Muscle layer of duodenum (tissue), 2 donors: ENCODE results near the gene MRPL18.
"Not testable (repeated sequence)": the region's sequence is repeated elsewhere in the genome, so short reads cannot be mapped to it uniquely, and the experiment has no call there.

Experiments
- H3K27ac ChIP-seq: one replicate; pipeline ENCODE4 v1.7.0; 2013; ENCODE audit warnings: mild to moderate bottlenecking, low read length
- H3K27me3 ChIP-seq: one replicate; pipeline ENCODE4 v1.7.0; 2013; ENCODE audit warnings: low read depth, mild to moderate bottlenecking, control low read depth, low read length
- H3K36me3 ChIP-seq, 2 donors: one replicate each; pipeline ENCODE4 v1.7.0; 2013; ENCODE audit warnings: low read length in 2 of 2, control low read depth in 1 of 2, mild to moderate bottlenecking in 1 of 2; ENCODE audit not compliant: insufficient read depth in 2 of 2, control insufficient read depth in 1 of 2
- H3K4me1 ChIP-seq, 2 donors: one replicate each; pipeline ENCODE4 v1.7.0; 2013; ENCODE audit warnings: low read length in 2 of 2, mild to moderate bottlenecking in 2 of 2, control low read depth in 1 of 2, moderate library complexity in 1 of 2; ENCODE audit not compliant: insufficient read depth in 2 of 2, control insufficient read depth in 1 of 2
- H3K4me3 ChIP-seq, 2 donors: one replicate each; pipeline ENCODE4 v1.7.0; 2013; ENCODE audit warnings: low read length in 2 of 2, low read depth in 1 of 2, mild to moderate bottlenecking in 1 of 2
- H3K9me3 ChIP-seq, 2 donors: one replicate each; pipeline ENCODE4 v1.7.0; 2013; ENCODE audit warnings: low read length in 2 of 2, control low read depth in 1 of 2, mild to moderate bottlenecking in 1 of 2; ENCODE audit not compliant: control insufficient read depth in 1 of 2
- donor health status: healthy.

Gene MRPL18

GRCh38 chr6:159790149-159790955 lies at the start of gene MRPL18:
Gene MRPL18, plus strand, starts transcription at chr6:159790467. Its CDS starts 121 bp downstream, at chr6:159790588.
- peaks cover 14% of the 10 kb centered on the region in 2 donors for H3K36me3 ChIP-seq

GRCh38 chr6:159742165-159742564 lies 48.1 kb upstream of the MRPL18 start:
- Histone ChIP-seq H3K27me3 (no peaks in the 10 kb centered on the region), H3K4me1 (peaks cover 0 to 5% of the 10 kb centered on the region in 2 donors), H3K4me3 (no peak overlapping the region), H3K36me3 (peaks cover 50 to 70% of the 10 kb centered on the region in 2 donors), H3K27ac (no peak overlapping the region), H3K9me3 (no peaks in the 10 kb centered on the region)

More at GRCh38 chr6:159790149-159790955, at the start of gene MRPL18:
- Histone ChIP-seq H3K4me1 (peaks cover 22 to 47% of the 10 kb centered on the region in 2 donors), H3K27ac (peak within 1 kb of the TSS; percentile 98), H3K4me3 (peak within 1 kb of the TSS; percentile 96 to 97), H3K9me3 (no peaks in the 10 kb centered on the region), H3K27me3 (no peaks in the 10 kb centered on the region)

GRCh38 chr6:159745081-159745480 lies 45.2 kb upstream of the MRPL18 start:
- H3K27me3 ChIP-seq = no peaks in the 10 kb centered on the region
- no peaks in the 10 kb centered on the region for H3K9me3 ChIP-seq
- H3K36me3 ChIP-seq = peaks cover 69 to 70% of the 10 kb centered on the region in 2 donors
- H3K4me3 ChIP-seq = no peak overlapping the region
- H3K27ac ChIP-seq = no peak overlapping the region
- H3K4me1 ChIP-seq = no peaks in the 10 kb centered on the region

GRCh38 chr6:159746759-159747158 lies 43.5 kb upstream of the MRPL18 start:
- Histone ChIP-seq H3K27me3 (no peaks in the 10 kb centered on the region), H3K9me3 (no peaks in the 10 kb centered on the region), H3K36me3 (peaks cover 67 to 68% of the 10 kb centered on the region in 2 donors), H3K27ac (no peak overlapping the region), H3K4me1 (no peaks in the 10 kb centered on the region), H3K4me3 (no peak overlapping the region)

GRCh38 chr6:159748127-159748526 lies 42.1 kb upstream of the MRPL18 start:
- H3K27ac ChIP-seq, H3K9me3 ChIP-seq, H3K4me3 ChIP-seq, H3K4me1 ChIP-seq, H3K27me3 ChIP-seq: not testable (repeated sequence)
- peaks cover 69 to 77% of the 10 kb centered on the region in 2 donors for H3K36me3 ChIP-seq

GRCh38 chr6:159751448-159751847 lies 38.8 kb upstream of the MRPL18 start:
- H3K4me1 ChIP-seq = no peaks in the 10 kb centered on the region
- H3K27me3 ChIP-seq = no peaks in the 10 kb centered on the region
- no peak overlapping the region for H3K27ac ChIP-seq
- no peaks in the 10 kb centered on the region for H3K9me3 ChIP-seq
- H3K4me3 ChIP-seq = no peak overlapping the region
- peaks cover 67 to 70% of the 10 kb centered on the region in 2 donors for H3K36me3 ChIP-seq

- H3K9me3 ChIP-seq = no peaks in the 10 kb centered on the region
- peaks cover 56 to 60% of the 10 kb centered on the region in 2 donors for H3K36me3 ChIP-seq
- H3K4me1 ChIP-seq = no peaks in the 10 kb centered on the region
- H3K27ac ChIP-seq = no peak overlapping the region
- no peaks in the 10 kb centered on the region for H3K27me3 ChIP-seq
- H3K4me3 ChIP-seq = no peak overlapping the region
Measured at GRCh38 chr6:159753081-159753872, 37.0 kb upstream of the MRPL18 start.

- Histone ChIP-seq H3K27ac (no peak overlapping the region), H3K4me3 (no peak overlapping the region), H3K27me3 (no peaks in the 10 kb centered on the region), H3K36me3 (peaks cover 49 to 58% of the 10 kb centered on the region in 2 donors), H3K9me3 (no peaks in the 10 kb centered on the region), H3K4me1 (no peaks in the 10 kb centered on the region)
Measured at GRCh38 chr6:159754401-159754800, 35.9 kb upstream of the MRPL18 start.

- Histone ChIP-seq H3K4me1 (no peaks in the 10 kb centered on the region), H3K9me3 (no peaks in the 10 kb centered on the region), H3K36me3 (peaks cover 49 to 53% of the 10 kb centered on the region in 2 donors), H3K4me3 (no peak overlapping the region), H3K27me3 (no peaks in the 10 kb centered on the region), H3K27ac (no peak overlapping the region)
Measured at GRCh38 chr6:159754959-159755914, 35.0 kb upstream of the MRPL18 start.

- peaks cover 44 to 49% of the 10 kb centered on the region in 2 donors for H3K36me3 ChIP-seq
- no peak overlapping the region for H3K27ac ChIP-seq
- no peak overlapping the region for H3K4me3 ChIP-seq
- H3K9me3 ChIP-seq = no peaks in the 10 kb centered on the region
- no peaks in the 10 kb centered on the region for H3K27me3 ChIP-seq
- peaks cover 0 to 7% of the 10 kb centered on the region in 2 donors for H3K4me1 ChIP-seq
Measured at GRCh38 chr6:159756508-159756907, 33.8 kb upstream of the MRPL18 start.
